Measurements from ENCODE around the gene CCDC88C. TPM values are rescaled to one million over a fixed set of nuclear protein-coding genes. Genes with fewer than 3 reads are reported as not detected.
"Not testable (repeated sequence)": the region's sequence is repeated elsewhere in the genome, so short reads cannot be mapped to it uniquely, and the experiment has no call there.

CCDC88C gene
- total RNA-seq, 1 experiment from 2014 or later: 21.3 TPM

GRCh38 chr14:91269076-91269991 is 148.3 kb downstream of the CCDC88C start:
- Histone ChIP-seq H3K27me3 (ENCODE audit: control insufficient read depth, insufficient read depth, low read length) (no peaks in the 10 kb centered on the region), H3K9me3 (ENCODE audit: control insufficient read depth, insufficient read depth, low read depth, low read length) (no peaks in the 10 kb centered on the region), H3K4me3 (ENCODE audit: low read depth in 2 of 2, low read length in 2 of 2) (no peak overlapping the region), H3K4me1 (ENCODE audit: control insufficient read depth, insufficient read depth, low read length) (no peaks in the 10 kb centered on the region), H3K36me3 (ENCODE audit: control insufficient read depth, insufficient read depth, low read length) (no peaks in the 10 kb centered on the region), H3K27ac (ENCODE audit: low read length) (no peak overlapping the region)
- no peak for DNase-seq (ENCODE audit: low read depth, low spot score)
- in situ Hi-C loops (cut with HindIII; ENCODE audit: low pct_unique_long_range_greater_than_20kb, low sequenced_read_pairs): no loop called here
- CTCF ChIA-PET: no interaction called here
- POLR2A ChIA-PET: interaction anchor here (0.6 kb wide), 1 partner anchor 23 kb away, joined by 3 read pairs; no protein-coding TSS in a partner anchor
- TF ChIP-seq TCF7L2 (IDR thresholded peaks at IDR 0.05; ENCODE audit: low read depth, low read length) (no peak), CTCF (IDR thresholded peaks at IDR 0.05) (no peak), REST (IDR thresholded peaks at IDR 0.05; ENCODE audit: insufficient read depth in 1 of 2, low read depth in 2 of 2, low read length in 1 of 2) (no peak), POLR2AphosphoS5 (IDR thresholded peaks at IDR 0.05; ENCODE audit: low read depth, low read length) (no peak), SIN3A (IDR thresholded peaks at IDR 0.05; ENCODE audit: borderline replicate concordance, insufficient read depth, low read depth, low read length) (no peak)
- no TSS peak for BruUV-seq (replicated peaks)
- ATAC-seq: peak; percentile 40; the same call in 1 of the 2 replicates
- intact Hi-C loops (cut with micrococcal nuclease; ENCODE audit: unreplicated experiment): no loop called here

- DNase-seq (ENCODE audit: low read depth, low spot score) (no peak), ATAC-seq (no peak)
- Histone ChIP-seq H3K27me3 (ENCODE audit: control insufficient read depth, insufficient read depth, low read length) (no peaks in the 10 kb centered on the region), H3K4me3 (ENCODE audit: low read depth in 2 of 2, low read length in 2 of 2) (no peak overlapping the region), H3K4me1 (ENCODE audit: control insufficient read depth, insufficient read depth, low read length) (no peaks in the 10 kb centered on the region), H3K36me3 (ENCODE audit: control insufficient read depth, insufficient read depth, low read length) (no peaks in the 10 kb centered on the region), H3K9me3 (ENCODE audit: control insufficient read depth, insufficient read depth, low read depth, low read length) (no peaks in the 10 kb centered on the region), H3K27ac (ENCODE audit: low read length) (no peak overlapping the region)
- in situ Hi-C loops (cut with HindIII; ENCODE audit: low pct_unique_long_range_greater_than_20kb, low sequenced_read_pairs): no loop called here
- ChIA-PET POLR2A (interaction anchor here (0.7 kb wide), 1 partner anchor 373 kb away, joined by 3 read pairs; no protein-coding TSS in a partner anchor), CTCF (interaction anchor here (0.6 kb wide), 1 partner anchor 32 kb away, joined by 4 read pairs; no protein-coding TSS in a partner anchor)
- TF ChIP-seq REST (IDR thresholded peaks at IDR 0.05; ENCODE audit: insufficient read depth in 1 of 2, low read depth in 2 of 2, low read length in 1 of 2): no peak
- TF ChIP-seq TCF7L2 (IDR thresholded peaks at IDR 0.05; ENCODE audit: low read depth, low read length): no peak
- no peak for TF ChIP-seq POLR2AphosphoS5 (IDR thresholded peaks at IDR 0.05; ENCODE audit: low read depth, low read length)
- no peak for TF ChIP-seq SIN3A (IDR thresholded peaks at IDR 0.05; ENCODE audit: borderline replicate concordance, insufficient read depth, low read depth, low read length)
- no peak for TF ChIP-seq CTCF (IDR thresholded peaks at IDR 0.05)
- no TSS peak for BruUV-seq (replicated peaks)
- intact Hi-C loops (cut with micrococcal nuclease; ENCODE audit: unreplicated experiment): no loop called here
These were observed 149.6 kb downstream of the CCDC88C start for GRCh38 chr14:91267965-91268437.

DNA sequence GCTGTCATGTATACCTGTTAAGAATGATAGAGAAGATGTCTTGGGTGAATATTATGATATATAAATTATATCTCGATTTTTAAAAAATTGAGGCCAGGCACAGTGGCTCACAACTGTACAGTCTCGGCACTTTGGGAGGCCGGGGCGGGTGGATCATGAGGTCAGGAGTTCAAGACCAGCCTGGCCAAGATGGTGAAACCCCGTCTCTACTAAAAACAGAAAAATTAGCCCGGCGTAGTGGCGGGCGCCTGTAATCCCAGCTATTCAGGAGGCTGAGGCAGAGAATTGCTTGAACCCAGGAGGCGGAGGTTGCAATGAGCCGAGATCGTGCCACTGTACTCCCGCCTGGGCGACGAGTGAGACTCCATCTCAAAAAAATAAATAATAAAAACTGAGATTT is 151.3 kb downstream of the CCDC88C start:
- CTCF ChIA-PET; H3K36me3 ChIP-seq (ENCODE audit: control insufficient read depth, insufficient read depth, low read length); POLR2A ChIA-PET; H3K4me3 ChIP-seq (ENCODE audit: low read depth in 2 of 2, low read length in 2 of 2); H3K4me1 ChIP-seq (ENCODE audit: control insufficient read depth, insufficient read depth, low read length); intact Hi-C loops (cut with micrococcal nuclease; ENCODE audit: unreplicated experiment); ATAC-seq; BruUV-seq (replicated peaks); DNase-seq (ENCODE audit: low read depth, low spot score); H3K9me3 ChIP-seq (ENCODE audit: control insufficient read depth, insufficient read depth, low read depth, low read length); H3K27ac ChIP-seq (ENCODE audit: low read length); in situ Hi-C loops (cut with HindIII; ENCODE audit: low pct_unique_long_range_greater_than_20kb, low sequenced_read_pairs); H3K27me3 ChIP-seq (ENCODE audit: control insufficient read depth, insufficient read depth, low read length): not testable (repeated sequence)
